ENCODE results near the gene NUP214.
A peak's percentile ranks its signal among the peaks of the same experiment; 100 is the strongest.
"Not testable (repeated sequence)": the region's sequence is repeated elsewhere in the genome, so short reads cannot be mapped to it uniquely, and the experiment has no call there.

The NUP214 gene

DNA sequence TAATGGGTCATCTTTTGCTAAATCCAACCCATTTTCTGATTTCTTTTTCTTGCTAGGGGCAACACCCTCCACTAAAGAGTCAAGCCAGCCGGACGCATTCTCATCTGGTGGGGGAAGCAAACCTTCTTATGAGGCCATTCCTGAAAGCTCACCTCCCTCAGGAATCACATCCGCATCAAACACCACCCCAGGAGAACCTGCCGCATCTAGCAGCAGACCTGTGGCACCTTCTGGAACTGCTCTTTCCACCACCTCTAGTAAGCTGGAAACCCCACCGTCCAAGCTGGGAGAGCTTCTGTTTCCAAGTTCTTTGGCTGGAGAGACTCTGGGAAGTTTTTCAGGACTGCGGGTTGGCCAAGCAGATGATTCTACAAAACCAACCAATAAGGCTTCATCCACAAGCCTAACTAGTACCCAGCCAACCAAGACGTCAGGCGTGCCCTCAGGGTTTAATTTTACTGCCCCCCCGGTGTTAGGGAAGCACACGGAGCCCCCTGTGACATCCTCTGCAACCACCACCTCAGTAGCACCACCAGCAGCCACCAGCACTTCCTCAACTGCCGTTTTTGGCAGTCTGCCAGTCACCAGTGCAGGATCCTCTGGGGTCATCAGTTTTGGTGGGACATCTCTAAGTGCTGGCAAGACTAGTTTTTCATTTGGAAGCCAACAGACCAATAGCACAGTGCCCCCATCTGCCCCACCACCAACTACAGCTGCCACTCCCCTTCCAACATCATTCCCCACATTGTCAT is 72.0 kb downstream of the NUP214 start:
- DNase-seq (ENCODE audit: low spot score): no peak

DNA sequence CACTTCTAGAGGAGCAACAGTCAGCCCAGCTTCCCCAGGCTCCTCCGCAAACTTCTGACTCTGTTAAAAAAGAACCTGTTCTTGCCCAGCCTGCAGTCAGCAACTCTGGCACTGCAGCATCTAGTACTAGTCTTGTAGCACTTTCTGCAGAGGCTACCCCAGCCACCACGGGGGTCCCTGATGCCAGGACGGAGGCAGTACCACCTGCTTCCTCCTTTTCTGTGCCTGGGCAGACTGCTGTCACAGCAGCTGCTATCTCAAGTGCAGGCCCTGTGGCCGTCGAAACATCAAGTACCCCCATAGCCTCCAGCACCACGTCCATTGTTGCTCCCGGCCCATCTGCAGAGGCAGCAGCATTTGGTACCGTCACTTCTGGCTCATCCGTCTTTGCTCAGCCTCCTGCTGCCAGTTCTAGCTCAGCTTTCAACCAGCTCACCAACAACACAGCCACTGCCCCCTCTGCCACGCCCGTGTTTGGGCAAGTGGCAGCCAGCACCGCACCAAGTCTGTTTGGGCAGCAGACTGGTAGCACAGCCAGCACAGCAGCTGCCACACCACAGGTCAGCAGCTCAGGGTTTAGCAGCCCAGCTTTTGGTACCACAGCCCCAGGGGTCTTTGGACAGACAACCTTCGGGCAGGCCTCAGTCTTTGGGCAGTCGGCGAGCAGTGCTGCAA is 72.8 kb downstream of the NUP214 start:
- no peak for DNase-seq (ENCODE audit: low spot score)

DNA sequence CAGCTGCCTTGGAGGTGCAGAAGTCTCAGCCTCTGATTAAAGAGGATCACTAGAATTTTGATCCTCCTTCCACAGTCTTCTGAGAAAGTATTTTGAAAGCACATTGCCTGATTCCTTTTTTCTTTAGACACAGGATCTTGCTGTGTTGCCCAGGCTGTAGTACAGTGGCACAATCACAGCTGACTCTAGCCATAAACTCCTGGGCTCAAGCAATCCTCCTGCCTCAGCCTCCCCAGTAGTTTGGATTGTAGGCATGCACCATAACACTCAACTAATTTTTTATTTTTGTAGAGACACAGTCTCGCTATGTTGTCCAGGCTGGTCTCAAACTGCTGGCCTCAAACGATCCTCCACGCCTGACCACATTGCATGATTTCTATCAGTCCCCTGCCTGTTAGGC is 76.5 kb downstream of the NUP214 start:
- no peak for DNase-seq (ENCODE audit: low spot score)

DNA sequence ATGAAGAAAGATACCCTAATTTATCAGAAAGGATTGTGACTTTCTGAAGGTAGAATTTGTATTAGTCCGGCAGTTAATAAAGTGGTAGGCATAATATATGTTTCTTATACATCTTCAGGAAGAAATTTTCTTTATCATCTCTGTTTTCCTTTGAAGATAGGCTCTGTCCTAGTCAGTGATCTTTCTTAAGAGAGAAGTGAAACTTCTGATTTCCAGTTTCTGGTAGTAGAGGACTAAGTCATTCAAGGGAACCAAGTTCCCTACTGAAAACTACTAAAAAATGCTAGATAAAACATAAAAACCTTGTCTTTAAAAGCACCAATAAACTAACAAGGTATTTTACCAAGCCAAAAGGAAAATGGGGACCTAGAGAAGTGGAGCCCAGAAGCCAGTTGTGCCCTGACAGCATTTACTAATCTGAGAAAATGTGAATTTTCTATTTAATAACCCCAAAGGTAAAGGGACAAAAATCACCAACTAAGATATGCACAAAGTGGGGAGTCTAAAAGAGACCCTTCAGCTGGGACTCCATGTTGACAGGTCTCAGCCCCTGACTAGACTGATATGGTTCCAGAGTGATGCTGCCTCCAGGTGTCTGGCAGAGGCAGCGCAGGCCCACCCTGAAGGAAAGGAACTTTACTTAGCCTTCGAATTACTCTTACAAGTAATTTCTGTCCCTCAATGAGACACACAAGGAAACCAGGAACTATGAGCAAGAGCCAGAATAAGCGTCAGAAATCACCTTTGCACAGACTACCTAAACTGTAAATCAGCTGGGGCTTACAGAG is 78.2 kb downstream of the NUP214 start:
- no peak for DNase-seq (ENCODE audit: low spot score)

DNA sequence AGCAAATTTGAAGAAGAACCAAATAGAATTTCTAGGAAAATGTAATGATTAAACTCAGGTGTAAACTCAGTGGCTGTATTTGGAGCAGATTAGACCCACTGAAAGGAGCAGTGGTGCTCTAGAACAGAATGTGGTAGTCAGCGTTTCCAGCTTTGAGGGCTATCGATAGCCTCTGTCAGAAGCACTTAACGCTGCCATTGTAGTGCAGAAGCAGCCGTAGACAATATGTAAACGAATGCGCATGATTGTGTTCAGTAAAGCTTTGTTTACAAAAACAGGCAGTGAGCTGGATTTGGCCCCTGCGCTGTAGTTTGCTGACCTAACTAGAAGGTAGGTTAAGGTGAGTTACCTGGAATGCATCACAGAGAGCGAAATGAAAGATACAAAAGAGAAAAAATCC is 78.9 kb downstream of the NUP214 start:
- DNase-seq (ENCODE audit: low spot score): no peak

- DNase-seq (ENCODE audit: low spot score): no peak
These were observed 81.1 kb downstream of the NUP214 start for GRCh38 chr9:131206495-131206894.

- not testable (repeated sequence) for DNase-seq (ENCODE audit: low spot score)
These were observed 86.5 kb downstream of the NUP214 start for GRCh38 chr9:131211920-131212319.

DNA sequence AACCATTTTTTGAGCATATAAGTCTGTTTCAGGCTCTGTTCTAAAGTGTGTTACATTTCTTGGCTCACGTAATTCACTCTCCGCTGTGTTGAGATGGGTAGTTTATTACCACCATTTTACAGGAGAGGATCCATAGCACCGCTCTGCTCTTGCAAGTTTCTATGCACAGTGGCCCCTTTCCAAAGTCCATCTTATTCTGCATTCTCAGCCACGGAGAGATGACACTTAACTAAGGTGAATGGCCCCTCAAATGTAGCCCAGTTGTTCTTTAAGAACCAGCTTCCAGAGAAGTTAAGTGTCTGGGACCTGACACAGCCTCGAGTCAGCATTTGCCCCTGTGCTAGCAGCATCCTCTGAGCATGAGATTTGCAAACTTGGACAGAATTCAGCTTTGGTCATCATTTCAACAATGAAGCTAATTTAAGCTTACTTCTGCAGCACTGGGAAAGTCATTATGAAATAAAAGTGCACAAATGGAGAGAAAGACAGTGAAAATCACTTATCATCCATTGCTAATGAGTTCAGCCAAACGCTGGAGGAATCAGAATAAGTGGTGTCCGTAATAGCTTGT is 89.0 kb downstream of the NUP214 start:
- no peak for DNase-seq (ENCODE audit: low spot score)

- DNase-seq (ENCODE audit: low spot score): no peak
These were observed 89.5 kb downstream of the NUP214 start for GRCh38 chr9:131214876-131215275.

- DNase-seq (ENCODE audit: low spot score): no peak
These were observed 91.4 kb downstream of the NUP214 start for GRCh38 chr9:131216806-131217205.

- no peak for DNase-seq (ENCODE audit: low spot score)
These were observed 92.1 kb downstream of the NUP214 start for GRCh38 chr9:131217331-131218031.

DNA sequence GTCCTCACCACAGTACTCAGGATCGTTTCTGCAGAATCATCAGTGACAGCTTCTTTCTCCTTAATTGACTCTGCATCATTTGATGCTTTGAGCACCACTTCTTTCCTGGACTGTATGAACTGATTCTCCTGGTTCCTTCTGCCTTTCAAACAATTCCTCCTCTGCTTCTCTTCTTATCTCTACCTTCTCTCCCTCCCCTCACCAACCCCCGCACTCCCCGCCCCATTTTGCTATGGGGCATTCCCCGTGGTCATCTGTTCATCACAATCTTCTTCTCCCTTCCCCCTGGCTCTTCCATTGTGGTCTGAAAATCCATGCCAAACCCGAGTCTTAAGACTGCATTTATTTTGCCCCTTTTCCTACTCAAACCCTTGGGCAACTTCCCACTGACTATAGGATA is 93.0 kb downstream of the NUP214 start:
- no peak for DNase-seq (ENCODE audit: low spot score)

DNA sequence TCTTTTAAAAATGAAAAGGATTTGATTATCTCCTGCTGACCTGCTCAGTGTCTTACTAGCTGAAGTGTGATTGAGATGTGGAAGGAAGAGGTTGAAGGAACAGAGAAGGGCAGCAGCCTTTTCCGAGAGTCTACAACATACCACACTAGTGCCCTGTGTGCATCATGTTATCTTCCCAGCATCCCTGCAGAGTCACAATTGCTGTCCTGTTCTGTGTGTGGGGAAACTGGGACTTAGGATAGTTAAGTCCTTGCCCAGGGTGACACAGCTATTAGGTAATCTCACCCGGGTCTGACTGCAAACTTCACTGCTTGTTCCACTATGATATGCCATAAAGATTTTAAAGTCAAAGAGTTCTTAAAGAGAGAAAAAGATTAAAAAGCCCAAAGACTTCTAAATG is 95.1 kb downstream of the NUP214 start:
- no peak for DNase-seq (ENCODE audit: low spot score)

- DNase-seq (ENCODE audit: low spot score): no peak
These were observed 97.1 kb downstream of the NUP214 start for GRCh38 chr9:131222460-131222859.

DNA sequence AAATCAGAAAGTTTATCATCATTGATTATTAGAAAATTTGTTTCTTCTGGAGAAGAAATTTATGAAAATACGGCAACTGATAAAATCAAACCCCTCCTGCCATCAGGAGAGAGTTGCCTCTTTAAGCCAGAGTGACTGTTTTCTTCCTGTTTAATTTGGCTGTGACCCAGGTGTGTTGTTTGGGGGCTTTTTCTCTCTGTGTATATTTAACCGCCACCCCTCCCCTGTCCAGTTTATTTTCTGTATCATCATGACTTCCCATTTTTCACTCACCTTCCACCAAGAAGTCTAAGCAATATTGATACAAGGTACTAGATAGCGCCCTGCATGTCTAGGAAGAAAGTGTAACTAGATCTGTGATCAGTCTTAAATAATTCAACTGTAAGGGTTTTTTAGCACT is 100.8 kb downstream of the NUP214 start:
- no peak for DNase-seq (ENCODE audit: low spot score)

DNA sequence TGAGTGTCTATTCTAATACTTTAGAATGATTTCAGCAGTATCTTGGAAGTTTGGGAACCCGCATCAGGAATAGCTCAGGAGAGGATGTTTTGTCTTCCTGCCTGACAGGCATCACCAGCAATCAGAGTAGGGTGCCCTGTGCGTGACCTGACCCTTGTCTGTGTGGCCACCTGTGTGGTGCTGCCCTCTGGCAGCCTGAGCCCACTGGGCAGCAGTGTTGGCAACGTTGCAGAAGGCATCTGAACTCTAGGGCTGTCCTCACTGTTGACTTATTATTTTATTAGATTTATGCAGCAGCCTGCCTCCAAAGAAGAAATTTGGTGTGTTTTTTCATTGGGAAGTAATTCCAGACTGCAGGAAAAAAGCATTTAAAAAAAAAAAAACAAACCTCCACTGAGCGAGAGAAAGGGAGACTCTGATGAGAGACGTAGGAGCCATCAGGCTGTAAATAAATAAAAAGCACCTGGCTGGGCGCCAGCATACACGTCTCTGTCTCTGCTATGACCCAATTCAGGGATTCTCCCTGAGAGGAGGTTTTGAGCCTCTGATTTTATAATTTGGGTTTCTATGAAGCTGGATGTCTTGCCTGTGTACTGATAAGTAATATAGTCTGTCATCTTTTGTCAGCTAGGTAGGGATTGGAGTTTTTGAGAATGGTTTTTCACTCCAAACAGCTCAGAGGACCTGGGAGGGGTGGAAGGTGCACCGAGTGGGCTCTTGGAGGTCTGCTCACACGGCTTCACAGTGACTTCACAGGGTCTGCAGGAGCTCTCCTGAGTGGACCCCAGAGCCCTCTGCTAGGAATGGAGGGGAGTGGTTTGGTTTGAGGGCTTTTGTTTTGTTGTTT is 101.9 kb downstream of the NUP214 start:
- DNase-seq (ENCODE audit: low spot score): no peak

- DNase-seq (ENCODE audit: low spot score): no peak
These were observed 102.6 kb downstream of the NUP214 start for GRCh38 chr9:131227959-131228460.

DNA sequence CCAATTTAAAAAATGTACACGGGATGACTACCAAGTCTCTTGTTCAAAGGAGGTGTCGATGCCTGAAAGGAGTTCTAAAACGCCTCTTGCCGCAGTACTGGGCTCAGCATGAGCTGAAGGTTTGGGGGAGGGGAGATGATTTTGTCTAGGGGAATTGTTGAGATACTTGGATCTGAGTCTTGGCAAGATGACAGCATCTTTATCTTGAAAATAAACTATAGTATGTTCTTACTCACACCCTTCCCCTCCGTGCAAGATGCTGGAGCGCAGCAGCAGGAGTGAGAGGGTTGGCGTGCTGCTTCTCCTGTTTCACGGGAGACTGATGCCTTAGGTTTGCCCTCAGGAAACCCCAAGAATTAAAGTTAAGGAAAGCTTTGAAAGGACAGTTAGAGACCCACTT is 103.6 kb downstream of the NUP214 start:
- DNase-seq (ENCODE audit: low spot score): no peak

- peak; percentile 43 for DNase-seq (ENCODE audit: low spot score)
These were observed 108.2 kb downstream of the NUP214 start for GRCh38 chr9:131233556-131233955.

- peak; percentile 52 for DNase-seq (ENCODE audit: low spot score)
These were observed 108.6 kb downstream of the NUP214 start for GRCh38 chr9:131233995-131234394.

Data from CD4-positive, alpha-beta T cell treated with Interleukin-2 at 100 ng/mL for 4 hours (primary cell).